BJ (cell line): ENCODE data around the gene MPP2. TPM values are rescaled to one million over a fixed set of nuclear protein-coding genes. Genes with fewer than 3 reads are reported as not detected.
"Not testable (repeated sequence)": the region's sequence is repeated elsewhere in the genome, so short reads cannot be mapped to it uniquely, and the experiment has no call there.

Experiments
- CTCF ChIA-PET: fragments of 350-600 bp; formaldehyde crosslinking; extraction: SDS; loops from one replicate; lab custom pipeline; 2021; ENCODE audit warnings: antibody characterized with exemption, inconsistent platforms; lab: Yijun Ruan, JAX
- POLR2A ChIA-PET: fragments of 300-600 bp; sonication (Branson Sonifier 250); formaldehyde crosslinking; extraction: SDS; loops from one replicate; lab custom pipeline; 2021; ENCODE audit warnings: antibody characterized with exemption; lab: Charles Lee
- DNase-seq: peaks from one replicate; pipeline ENCODE4 v3.0.0-alpha.2; 2011; ENCODE audit warnings: low read depth
- H3K27me3 ChIP-seq: 2 replicates; pipeline ENCODE4 v1.6.0; 2011; ENCODE audit warnings: low read length; ENCODE audit not compliant: control insufficient read depth, insufficient read depth
- H3K36me3 ChIP-seq: 2 replicates; pipeline ENCODE4 v1.5.1; 2011; ENCODE audit warnings: low read length; ENCODE audit not compliant: control insufficient read depth, insufficient read depth
- H3K4me3 ChIP-seq: 2 replicates; pipeline ENCODE4 v1.5.1; 2011; ENCODE audit warnings: low read depth, mild to moderate bottlenecking, control low read depth, low read length
- CTCF ChIP-seq: IDR thresholded peaks from 2 replicates; pipeline ENCODE4 v1.5.1; 2011; ENCODE audit warnings: low read depth, mild to moderate bottlenecking, control low read depth, inconsistent platforms, low read length, moderate library complexity; ENCODE audit not compliant: insufficient read depth
- polyA plus RNA-seq: library from polyadenylated mRNA; depleted of rRNA; stranded (reverse); fragments of >200 nt; gene quantifications from 2 replicates; pipeline ENCODE4 v1.2.3, GENCODE V29; 2011

MPP2 gene
- polyA plus RNA-seq, 1 experiment: 5.3 TPM

- no peaks in the 10 kb centered on the region for H3K36me3 ChIP-seq
- no peak for TF ChIP-seq CTCF
- H3K27me3 ChIP-seq: peaks cover 9% of the 10 kb centered on the region
- ChIA-PET POLR2A (no interaction called here), CTCF (no interaction called here)
- DNase-seq: no peak
- no peak overlapping the region for H3K4me3 ChIP-seq
Measured at GRCh38 chr17:43871946-43872690, 35.2 kb downstream of the MPP2 start.

- H3K36me3 ChIP-seq, POLR2A ChIA-PET, DNase-seq, H3K4me3 ChIP-seq, H3K27me3 ChIP-seq: not testable (repeated sequence)
- CTCF ChIA-PET: interaction anchor here (0.9 to 2.0 kb wide), 3 partner anchors 9 to 75 kb away, joined by 4 to 23 read pairs (median 4); no protein-coding TSS in a partner anchor
Measured at GRCh38 chr17:43869031-43869430, 38.3 kb downstream of the MPP2 start.

GRCh38 chr17:43868226-43868994 lies 38.9 kb downstream of the MPP2 start:
- H3K27me3 ChIP-seq: peaks cover 9% of the 10 kb centered on the region
- ChIA-PET POLR2A (no interaction called here), CTCF (interaction anchor here (0.9 to 2.0 kb wide), 3 partner anchors 10 to 75 kb away, joined by 4 to 23 read pairs (median 4); no protein-coding TSS in a partner anchor)

GRCh38 chr17:43864161-43864984 lies 43.0 kb downstream of the MPP2 start:
- TF ChIP-seq CTCF: no peak
- Histone ChIP-seq H3K27me3 (peaks cover 12% of the 10 kb centered on the region), H3K36me3 (no peaks in the 10 kb centered on the region), H3K4me3 (no peak overlapping the region)
- POLR2A ChIA-PET: interaction anchor here (0.6 kb wide), 1 partner anchor 294 kb away, joined by 6 read pairs; no protein-coding TSS in a partner anchor
- CTCF ChIA-PET: interaction anchor here (0.9 to 2.8 kb wide), 3 partner anchors 14 to 18 kb away, joined by 4 to 12 read pairs (median 10); partner anchors contain the start of gene CD300LG
- DNase-seq: no peak

More at GRCh38 chr17:43868226-43868994, 38.9 kb downstream of the MPP2 start:
- DNase-seq: no peak
- TF ChIP-seq CTCF: no peak
- no peak overlapping the region for H3K4me3 ChIP-seq
- no peaks in the 10 kb centered on the region for H3K36me3 ChIP-seq

- Histone ChIP-seq H3K27me3 (peaks cover 27% of the 10 kb centered on the region), H3K36me3 (no peaks in the 10 kb centered on the region), H3K4me3 (no peak overlapping the region)
- ChIA-PET CTCF (interaction anchor here (1.4 to 9.1 kb wide), 2 partner anchors 9 to 16 kb away, joined by 4 to 63 read pairs; partner anchors contain the start of gene CD300LG), POLR2A (no interaction called here)
- DNase-seq: no peak
- no peak for TF ChIP-seq CTCF
Measured at GRCh38 chr17:43861960-43862359, 45.4 kb downstream of the MPP2 start.
